ENCODE data around the gene SGMS2.

- no peak for TF ChIP-seq CTCF (conservative IDR thresholded peaks at IDR 0.05; ENCODE audit: low read depth, low read length)
- no peak for TF ChIP-seq EZH2 (IDR thresholded peaks at IDR 0.05; ENCODE audit: low read length, unreplicated experiment)
Observed at GRCh38 chr4:107831140-107831539, 6.4 kb downstream of the SGMS2 start.

All from PC-3 (cell line).